ENCODE measurements around the gene ENOSF1. TPM values are rescaled to one million over a fixed set of nuclear protein-coding genes. Genes with fewer than 3 reads are reported as not detected.

Gene ENOSF1
- total RNA-seq, 3 donors from 2014 or later (not counting 1 experiment from before 2014, with no cell fraction given) = 36.3 to 51.5 (median 39.8) TPM

DNA sequence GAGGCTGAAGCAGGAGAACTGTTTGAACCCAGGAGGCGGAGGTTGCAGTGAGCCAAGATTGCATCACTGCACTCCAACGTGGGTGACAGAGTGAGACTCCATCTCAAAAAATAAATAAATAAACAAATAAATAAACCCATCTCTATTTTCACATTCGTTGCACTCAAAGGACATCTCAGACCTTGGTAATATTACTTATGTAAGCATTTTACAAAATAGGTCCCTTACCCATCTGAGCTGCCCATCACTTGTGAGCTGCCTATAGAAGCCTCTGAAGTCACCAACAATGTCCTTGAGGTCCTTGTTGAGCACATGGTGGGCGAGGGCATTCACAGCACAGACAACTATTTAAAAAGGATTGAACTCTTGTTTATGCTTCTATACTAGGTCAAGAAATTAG is 15.4 kb downstream of the ENOSF1 start:
- no peaks in the 10 kb centered on the region for H3K27me3 Mint-ChIP-seq (ENCODE audit: low read depth in 2 of 2)
- DNase-seq = no peak
- H3K36me3 Mint-ChIP-seq = no peaks in the 10 kb centered on the region
- TF ChIP-seq, protein P1, sequence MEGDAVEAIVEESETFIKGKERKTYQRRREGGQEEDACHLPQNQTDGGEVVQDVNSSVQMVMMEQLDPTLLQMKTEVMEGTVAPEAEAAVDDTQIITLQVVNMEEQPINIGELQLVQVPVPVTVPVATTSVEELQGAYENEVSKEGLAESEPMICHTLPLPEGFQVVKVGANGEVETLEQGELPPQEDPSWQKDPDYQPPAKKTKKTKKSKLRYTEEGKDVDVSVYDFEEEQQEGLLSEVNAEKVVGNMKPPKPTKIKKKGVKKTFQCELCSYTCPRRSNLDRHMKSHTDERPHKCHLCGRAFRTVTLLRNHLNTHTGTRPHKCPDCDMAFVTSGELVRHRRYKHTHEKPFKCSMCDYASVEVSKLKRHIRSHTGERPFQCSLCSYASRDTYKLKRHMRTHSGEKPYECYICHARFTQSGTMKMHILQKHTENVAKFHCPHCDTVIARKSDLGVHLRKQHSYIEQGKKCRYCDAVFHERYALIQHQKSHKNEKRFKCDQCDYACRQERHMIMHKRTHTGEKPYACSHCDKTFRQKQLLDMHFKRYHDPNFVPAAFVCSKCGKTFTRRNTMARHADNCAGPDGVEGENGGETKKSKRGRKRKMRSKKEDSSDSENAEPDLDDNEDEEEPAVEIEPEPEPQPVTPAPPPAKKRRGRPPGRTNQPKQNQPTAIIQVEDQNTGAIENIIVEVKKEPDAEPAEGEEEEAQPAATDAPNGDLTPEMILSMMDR (IDR thresholded peaks at IDR 0.05) = no peak
- 93% methylated on average over 4 of the region's 4 CpGs for WGBS (ENCODE audit: insufficient coverage)
- no peaks in the 10 kb centered on the region for H3K9me3 ChIP-seq (ENCODE audit: control insufficient read depth, insufficient read depth, low read length)
- no peaks in the 10 kb centered on the region for H3K27me3 ChIP-seq (ENCODE audit: control insufficient read depth, insufficient read depth, low read length)
- no peak for ATAC-seq
- intact Hi-C loops (cut with micrococcal nuclease) = no loop called here
- H3K27ac ChIP-seq (ENCODE audit: low read length) = no peak overlapping the region
- no peak overlapping the region for H3K27ac Mint-ChIP-seq
- no peak overlapping the region for H3K4me3 Mint-ChIP-seq
- no peaks in the 10 kb centered on the region for H3K9me3 Mint-ChIP-seq
- H3K4me1 ChIP-seq (ENCODE audit: control insufficient read depth, insufficient read depth, low read length) = no peaks in the 10 kb centered on the region
- peaks cover 4% of the 10 kb centered on the region for H3K36me3 ChIP-seq (ENCODE audit: control insufficient read depth, insufficient read depth, low read length)
- peaks cover 0 to 5% of the 10 kb centered on the region in 2 donors for H3K4me1 Mint-ChIP-seq
- no peak overlapping the region for H3K4me3 ChIP-seq (ENCODE audit: low read length)

DNA sequence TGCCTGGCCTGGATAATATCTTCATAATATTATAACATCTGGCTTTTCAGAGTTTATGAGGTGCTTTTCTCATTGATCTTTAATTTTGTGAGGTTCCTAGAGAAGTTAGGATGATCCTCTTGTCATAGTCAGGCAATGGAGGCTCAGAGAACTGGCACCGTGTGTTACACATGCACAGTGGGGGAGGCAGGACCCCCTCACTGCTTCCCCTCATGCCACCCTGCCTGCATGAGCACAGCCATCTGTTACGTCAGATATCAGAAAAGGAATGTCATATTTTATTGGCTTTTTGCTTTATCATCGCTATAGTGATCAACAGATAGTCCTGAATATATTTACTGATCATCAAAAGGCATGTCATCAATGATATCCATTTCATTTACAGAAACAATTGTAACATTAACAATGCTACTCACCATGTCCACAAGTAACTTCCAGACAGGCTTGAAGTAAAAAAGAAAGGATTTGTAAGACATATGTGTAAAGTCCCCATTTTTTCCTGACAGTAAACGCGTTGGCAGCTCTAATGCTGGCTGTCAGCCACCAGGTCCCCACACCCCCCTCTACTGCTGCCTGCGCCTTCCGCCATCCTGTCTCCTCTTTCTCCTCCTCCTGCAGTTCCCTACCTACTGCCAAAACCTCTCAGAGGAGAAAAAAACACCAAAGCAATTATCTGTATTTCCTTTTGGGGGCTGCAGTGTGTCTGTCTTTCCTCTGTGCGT is 18.8 kb downstream of the ENOSF1 start:
- no peak overlapping the region for H3K27ac ChIP-seq (ENCODE audit: low read length)
- H3K36me3 ChIP-seq (ENCODE audit: control insufficient read depth, insufficient read depth, low read length) = peaks cover 4% of the 10 kb centered on the region
- intact Hi-C loops (cut with micrococcal nuclease) = no loop called here

DNA sequence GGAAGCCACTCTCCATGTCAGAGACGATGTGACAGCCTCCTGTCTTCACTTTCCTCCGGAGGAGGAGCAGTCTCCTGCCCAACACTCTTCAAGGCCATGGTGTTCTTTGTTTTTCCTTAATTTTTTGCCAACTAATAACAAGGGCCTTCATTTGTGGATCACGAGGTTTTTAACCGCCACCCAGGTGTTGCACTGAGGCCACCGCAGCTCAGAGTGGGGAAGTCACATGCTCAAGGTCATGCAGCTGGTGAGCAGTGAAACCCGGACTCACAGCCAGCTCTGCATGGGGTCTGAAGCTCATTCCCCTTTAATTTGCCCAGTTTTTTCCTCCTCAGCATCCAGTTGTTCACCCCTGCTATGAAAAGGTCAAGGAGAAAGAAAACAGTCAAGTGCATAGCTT is 19.6 kb downstream of the ENOSF1 start:
- Histone ChIP-seq H3K4me1 (ENCODE audit: control insufficient read depth, insufficient read depth, low read length) (no peaks in the 10 kb centered on the region), H3K4me3 (ENCODE audit: low read length) (no peak overlapping the region), H3K27ac (ENCODE audit: low read length) (no peak overlapping the region), H3K36me3 (ENCODE audit: control insufficient read depth, insufficient read depth, low read length) (peaks cover 4% of the 10 kb centered on the region), H3K9me3 (ENCODE audit: control insufficient read depth, insufficient read depth, low read length) (no peaks in the 10 kb centered on the region), H3K27me3 (ENCODE audit: control insufficient read depth, insufficient read depth, low read length) (no peaks in the 10 kb centered on the region)
- Mint-ChIP-seq H3K4me1 (peaks cover 0 to 5% of the 10 kb centered on the region in 2 donors), H3K4me3 (no peak overlapping the region), H3K27me3 (ENCODE audit: low read depth in 2 of 2) (no peaks in the 10 kb centered on the region), H3K9me3 (no peaks in the 10 kb centered on the region), H3K36me3 (no peaks in the 10 kb centered on the region), H3K27ac (no peak overlapping the region)
- no peak for ATAC-seq
- intact Hi-C loops (cut with micrococcal nuclease) = no loop called here
- DNase-seq = no peak
- WGBS (ENCODE audit: insufficient coverage) = 66% methylated on average over 6 of the region's 6 CpGs
- TF ChIP-seq, protein P1 (IDR thresholded peaks at IDR 0.05) = no peak

More for the DNA sequence above, 18.8 kb downstream of the ENOSF1 start:
- TF ChIP-seq, protein P1 (IDR thresholded peaks at IDR 0.05) = no peak
- peaks cover 0 to 5% of the 10 kb centered on the region in 2 donors for H3K4me1 Mint-ChIP-seq
- H3K36me3 Mint-ChIP-seq = no peaks in the 10 kb centered on the region
- Histone ChIP-seq H3K4me3 (ENCODE audit: low read length) (no peak overlapping the region), H3K27me3 (ENCODE audit: control insufficient read depth, insufficient read depth, low read length) (no peaks in the 10 kb centered on the region), H3K9me3 (ENCODE audit: control insufficient read depth, insufficient read depth, low read length) (no peaks in the 10 kb centered on the region), H3K4me1 (ENCODE audit: control insufficient read depth, insufficient read depth, low read length) (no peaks in the 10 kb centered on the region)
- ATAC-seq (no peak), DNase-seq (no peak)
- no peak overlapping the region for H3K27ac Mint-ChIP-seq
- H3K27me3 Mint-ChIP-seq (ENCODE audit: low read depth in 2 of 2) = no peaks in the 10 kb centered on the region
- 83% methylated on average over 8 of the region's 8 CpGs for WGBS (ENCODE audit: insufficient coverage)
- H3K4me3 Mint-ChIP-seq = no peak overlapping the region
- H3K9me3 Mint-ChIP-seq = no peaks in the 10 kb centered on the region

DNA sequence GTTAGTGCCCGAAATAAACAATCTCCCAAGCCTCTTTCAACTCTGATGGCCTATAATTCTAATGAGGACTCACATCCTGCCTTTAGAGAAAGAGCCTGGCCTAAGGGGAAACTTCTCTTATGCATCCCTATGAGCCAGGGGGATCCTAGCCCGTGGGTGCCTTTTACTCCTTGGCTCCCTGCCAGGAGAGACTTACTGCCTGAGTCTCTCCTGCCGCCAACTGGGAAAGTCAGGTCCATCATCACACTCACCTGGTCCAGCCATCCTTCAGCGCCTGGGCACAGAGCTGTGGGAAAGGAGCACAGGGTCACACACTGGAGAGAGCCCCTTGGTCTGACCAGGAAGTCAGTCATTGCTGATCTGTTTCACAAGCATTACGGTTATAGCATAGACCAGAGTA is 24.1 kb downstream of the ENOSF1 start:
- no peak overlapping the region for H3K27ac Mint-ChIP-seq
- Histone ChIP-seq H3K27me3 (ENCODE audit: control insufficient read depth, insufficient read depth, low read length) (no peaks in the 10 kb centered on the region), H3K4me1 (ENCODE audit: control insufficient read depth, insufficient read depth, low read length) (no peaks in the 10 kb centered on the region), H3K9me3 (ENCODE audit: control insufficient read depth, insufficient read depth, low read length) (no peaks in the 10 kb centered on the region), H3K4me3 (ENCODE audit: low read length) (no peak overlapping the region), H3K27ac (ENCODE audit: low read length) (no peak overlapping the region), H3K36me3 (ENCODE audit: control insufficient read depth, insufficient read depth, low read length) (peaks cover 3% of the 10 kb centered on the region)
- ATAC-seq (no peak), DNase-seq (no peak)
- no peak overlapping the region for H3K4me3 Mint-ChIP-seq
- H3K9me3 Mint-ChIP-seq = no peaks in the 10 kb centered on the region
- H3K27me3 Mint-ChIP-seq (ENCODE audit: low read depth in 2 of 2) = no peaks in the 10 kb centered on the region
- peaks cover 0 to 3% of the 10 kb centered on the region in 2 donors for H3K4me1 Mint-ChIP-seq
- TF ChIP-seq, protein P1 (IDR thresholded peaks at IDR 0.05) = no peak
- no peaks in the 10 kb centered on the region for H3K36me3 Mint-ChIP-seq
- intact Hi-C loops (cut with micrococcal nuclease) = no loop called here
- 92% methylated on average over 5 of the region's 5 CpGs for WGBS (ENCODE audit: insufficient coverage)

All from natural killer cell (primary cell).